ENCODE results near the gene PEAR1. TPM values are rescaled to one million over a fixed set of nuclear protein-coding genes. Genes with fewer than 3 reads are reported as not detected.

The PEAR1 gene
- total RNA-seq, 1 experiment from 2014 or later: 9.8 TPM

DNA sequence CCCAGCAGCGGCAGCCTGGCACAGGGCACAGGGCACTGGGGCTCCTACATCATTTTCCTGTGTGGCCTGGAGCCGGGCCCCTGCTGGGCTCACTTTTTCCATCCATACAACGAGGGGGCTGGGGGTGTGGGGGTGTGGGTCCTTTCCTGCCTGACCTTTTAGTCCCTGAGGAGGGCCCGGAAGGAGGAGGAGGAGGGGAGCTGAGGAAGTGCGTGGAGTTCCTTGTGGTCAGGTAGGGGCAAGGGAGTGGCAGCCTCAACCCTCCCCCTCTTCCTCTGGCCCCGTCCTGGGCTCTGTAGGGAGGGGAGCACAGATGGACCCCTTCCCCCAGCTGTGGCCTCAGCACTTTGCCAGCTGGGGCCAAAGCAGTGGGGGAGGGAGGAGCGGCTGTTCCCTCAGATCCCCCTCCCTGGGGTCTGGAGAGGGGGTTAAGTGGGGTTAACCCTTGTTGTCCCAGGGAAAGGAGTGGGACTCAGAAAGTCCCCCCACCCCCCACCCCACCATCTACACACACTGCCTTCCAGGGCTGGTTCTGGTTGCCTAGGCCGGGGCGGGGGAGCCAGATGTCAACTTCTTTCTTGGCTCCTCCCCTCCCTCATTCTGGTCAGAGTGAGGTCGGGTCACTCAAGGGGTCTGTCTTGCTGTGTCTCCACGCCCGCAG lies 27.1 kb upstream of the PEAR1 start:
- no peaks in the 10 kb centered on the region for H3K79me2 ChIP-seq (ENCODE audit: low read depth)
- ChIA-PET CTCF (no interaction called here), POLR2A (ENCODE audit: unreplicated experiment) (no interaction called here)
- no peak overlapping the region for H3K27ac ChIP-seq
- H3K4me1 ChIP-seq (replicated peaks; ENCODE audit: insufficient read depth): peaks cover 14% of the 10 kb centered on the region
- H3K9me3 ChIP-seq (ENCODE audit: insufficient read depth, low read depth): no peaks in the 10 kb centered on the region
- BruUV-seq (replicated peaks): no TSS peak
- no peaks in the 10 kb centered on the region for H3K9me2 ChIP-seq (ENCODE audit: insufficient read depth)
- H4K20me1 ChIP-seq (ENCODE audit: insufficient read depth): no peaks in the 10 kb centered on the region
- TF ChIP-seq, protein P1, sequence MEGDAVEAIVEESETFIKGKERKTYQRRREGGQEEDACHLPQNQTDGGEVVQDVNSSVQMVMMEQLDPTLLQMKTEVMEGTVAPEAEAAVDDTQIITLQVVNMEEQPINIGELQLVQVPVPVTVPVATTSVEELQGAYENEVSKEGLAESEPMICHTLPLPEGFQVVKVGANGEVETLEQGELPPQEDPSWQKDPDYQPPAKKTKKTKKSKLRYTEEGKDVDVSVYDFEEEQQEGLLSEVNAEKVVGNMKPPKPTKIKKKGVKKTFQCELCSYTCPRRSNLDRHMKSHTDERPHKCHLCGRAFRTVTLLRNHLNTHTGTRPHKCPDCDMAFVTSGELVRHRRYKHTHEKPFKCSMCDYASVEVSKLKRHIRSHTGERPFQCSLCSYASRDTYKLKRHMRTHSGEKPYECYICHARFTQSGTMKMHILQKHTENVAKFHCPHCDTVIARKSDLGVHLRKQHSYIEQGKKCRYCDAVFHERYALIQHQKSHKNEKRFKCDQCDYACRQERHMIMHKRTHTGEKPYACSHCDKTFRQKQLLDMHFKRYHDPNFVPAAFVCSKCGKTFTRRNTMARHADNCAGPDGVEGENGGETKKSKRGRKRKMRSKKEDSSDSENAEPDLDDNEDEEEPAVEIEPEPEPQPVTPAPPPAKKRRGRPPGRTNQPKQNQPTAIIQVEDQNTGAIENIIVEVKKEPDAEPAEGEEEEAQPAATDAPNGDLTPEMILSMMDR (conservative IDR thresholded peaks at IDR 0.05): no peak
- no peak for TF ChIP-seq EZH2 (IDR thresholded peaks at IDR 0.05; ENCODE audit: low read depth)
- no peaks in the 10 kb centered on the region for H3K36me3 ChIP-seq (ENCODE audit: low read depth)
- peaks cover 11% of the 10 kb centered on the region for H3K27me3 ChIP-seq (ENCODE audit: insufficient read depth, low read depth)
- DNase-seq: no peak
- peaks cover 15% of the 10 kb centered on the region for H3F3A ChIP-seq (ENCODE audit: insufficient read depth, low read depth)
- H2AFZ ChIP-seq: no peak overlapping the region
- intact Hi-C loops (cut with micrococcal nuclease; ENCODE audit: unreplicated experiment): no loop called here
- H3K4me2 ChIP-seq: no peak overlapping the region
- no peak overlapping the region for H3K4me3 ChIP-seq

DNA sequence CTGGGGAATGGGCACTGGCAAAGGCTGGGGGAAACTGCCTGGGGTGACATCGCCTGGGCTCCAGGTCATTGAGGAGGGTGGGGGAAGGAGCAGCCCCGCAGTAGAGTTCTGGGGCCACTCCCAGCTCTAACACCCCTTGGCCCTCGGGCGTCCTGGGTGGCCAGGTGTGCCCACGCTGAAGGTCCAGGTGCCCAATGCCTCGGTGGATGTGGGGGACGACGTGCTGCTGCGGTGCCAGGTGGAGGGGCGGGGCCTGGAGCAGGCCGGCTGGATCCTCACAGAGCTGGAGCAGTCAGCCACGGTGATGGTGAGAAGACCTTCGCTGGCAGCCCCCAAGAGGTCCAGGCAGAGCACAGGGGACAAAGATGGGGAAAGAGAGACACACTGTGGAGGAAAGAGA lies 25.2 kb upstream of the PEAR1 start:
- intact Hi-C loops (cut with micrococcal nuclease; ENCODE audit: unreplicated experiment): no loop called here
- no peaks in the 10 kb centered on the region for H3K9me3 ChIP-seq (ENCODE audit: insufficient read depth, low read depth)

DNA sequence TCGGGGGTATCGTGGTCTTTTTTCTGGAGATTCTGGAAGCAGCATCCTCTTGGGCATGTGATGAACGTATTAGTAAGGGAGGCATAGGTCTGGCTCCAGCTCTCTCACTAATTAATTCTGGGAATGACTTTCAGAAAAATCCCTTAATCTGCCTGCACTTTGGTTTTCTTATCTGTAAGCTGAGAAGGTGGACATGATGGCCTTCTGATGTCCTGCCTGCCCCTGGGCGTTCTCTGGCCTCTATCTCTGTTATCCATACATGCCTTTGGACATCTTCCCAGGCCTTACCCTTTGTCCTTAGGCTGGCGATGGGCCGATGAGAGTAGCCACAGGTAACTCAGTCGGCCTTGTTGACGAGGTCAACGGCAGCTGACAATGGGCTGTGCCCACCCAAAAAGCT lies 24.1 kb upstream of the PEAR1 start:
- DNase-seq: no peak
- Histone ChIP-seq H3K4me1 (replicated peaks; ENCODE audit: insufficient read depth) (peaks cover 16% of the 10 kb centered on the region), H3K27ac (no peak overlapping the region), H4K20me1 (ENCODE audit: insufficient read depth) (no peaks in the 10 kb centered on the region), H3K36me3 (ENCODE audit: low read depth) (no peaks in the 10 kb centered on the region), H3K4me3 (no peak overlapping the region), H3K4me2 (no peak overlapping the region), H2AFZ (no peak overlapping the region), H3K79me2 (ENCODE audit: low read depth) (no peaks in the 10 kb centered on the region), H3K9me3 (ENCODE audit: insufficient read depth, low read depth) (no peaks in the 10 kb centered on the region), H3F3A (ENCODE audit: insufficient read depth, low read depth) (peaks cover 17% of the 10 kb centered on the region), H3K9me2 (ENCODE audit: insufficient read depth) (no peaks in the 10 kb centered on the region), H3K27me3 (ENCODE audit: insufficient read depth, low read depth) (no peaks in the 10 kb centered on the region)
- TF ChIP-seq, protein P1 (conservative IDR thresholded peaks at IDR 0.05): no peak
- TF ChIP-seq EZH2 (IDR thresholded peaks at IDR 0.05; ENCODE audit: low read depth): no peak
- intact Hi-C loops (cut with micrococcal nuclease; ENCODE audit: unreplicated experiment): no loop called here
- ChIA-PET CTCF (no interaction called here), POLR2A (ENCODE audit: unreplicated experiment) (no interaction called here)
- no TSS peak for BruUV-seq (replicated peaks)

More for the DNA sequence above, 25.2 kb upstream of the PEAR1 start:
- TF ChIP-seq, protein P1 (conservative IDR thresholded peaks at IDR 0.05): no peak
- no peak for TF ChIP-seq EZH2 (IDR thresholded peaks at IDR 0.05; ENCODE audit: low read depth)
- Histone ChIP-seq H3K4me1 (replicated peaks; ENCODE audit: insufficient read depth) (peaks cover 16% of the 10 kb centered on the region), H3F3A (ENCODE audit: insufficient read depth, low read depth) (peaks cover 17% of the 10 kb centered on the region), H3K36me3 (ENCODE audit: low read depth) (no peaks in the 10 kb centered on the region), H3K4me3 (no peak overlapping the region), H3K4me2 (no peak overlapping the region), H4K20me1 (ENCODE audit: insufficient read depth) (no peaks in the 10 kb centered on the region), H3K79me2 (ENCODE audit: low read depth) (no peaks in the 10 kb centered on the region), H3K27me3 (ENCODE audit: insufficient read depth, low read depth) (no peaks in the 10 kb centered on the region), H3K27ac (no peak overlapping the region), H3K9me2 (ENCODE audit: insufficient read depth) (no peaks in the 10 kb centered on the region), H2AFZ (no peak overlapping the region)
- no peak for DNase-seq
- ChIA-PET POLR2A (ENCODE audit: unreplicated experiment) (no interaction called here), CTCF (no interaction called here)
- BruUV-seq (replicated peaks): no TSS peak
